Kasumi-1 (cell line): Measurements from ENCODE around the gene KRT39.
"Not testable (repeated sequence)": the region's sequence is repeated elsewhere in the genome, so short reads cannot be mapped to it uniquely, and the experiment has no call there.

Experiments
- DNase-seq, 2 experiments: peaks; one replicate each; lab custom pipeline; 2025; lab: John Stamatoyannopoulos, UW

KRT39 gene

GRCh38 chr17:40938981-40939380 is 27.8 kb downstream of the KRT39 start:
- DNase-seq = no peak

- DNase-seq = no peak
These were observed 29.3 kb downstream of the KRT39 start, which contains the start of gene KRT23 for GRCh38 chr17:40937384-40937819. TSS of gene KRT23 (minus strand) at chr17:40937646. CDS start at chr17:40936603, 1,043 bp downstream.

GRCh38 chr17:40936976-40937375 is 29.8 kb downstream of the KRT39 start:
- no peak for DNase-seq

- DNase-seq = no peak
These were observed 30.2 kb downstream of the KRT39 start for GRCh38 chr17:40936437-40936971.

- no peak for DNase-seq
These were observed 31.1 kb downstream of the KRT39 start for GRCh38 chr17:40935624-40936023.

GRCh38 chr17:40932608-40933007 is 34.1 kb downstream of the KRT39 start:
- DNase-seq = no peak

GRCh38 chr17:40931311-40931710 is 35.4 kb downstream of the KRT39 start:
- no peak for DNase-seq

GRCh38 chr17:40926341-40926740 is 40.4 kb downstream of the KRT39 start:
- no peak for DNase-seq

- peak; percentile 51 to 75 for DNase-seq
These were observed 44.5 kb downstream of the KRT39 start for GRCh38 chr17:40922239-40922638.

- DNase-seq = no peak
These were observed 45.7 kb downstream of the KRT39 start for GRCh38 chr17:40921026-40921425.

GRCh38 chr17:40917116-40917515 is 49.6 kb downstream of the KRT39 start:
- not testable (repeated sequence) for DNase-seq

GRCh38 chr17:40916366-40916765 is 50.4 kb downstream of the KRT39 start:
- DNase-seq = no peak

GRCh38 chr17:40915721-40916256 is 51.0 kb downstream of the KRT39 start:
- DNase-seq = no peak

- no peak for DNase-seq
These were observed 51.5 kb downstream of the KRT39 start for GRCh38 chr17:40915199-40915661.

- no peak for DNase-seq
These were observed 52.5 kb downstream of the KRT39 start for GRCh38 chr17:40914075-40914855.

GRCh38 chr17:40912486-40913210 is 54.1 kb downstream of the KRT39 start:
- DNase-seq = peak; percentile 2 to 39

GRCh38 chr17:40910441-40910841 is 56.3 kb downstream of the KRT39 start:
- no peak for DNase-seq

- no peak for DNase-seq
These were observed 57.0 kb downstream of the KRT39 start for GRCh38 chr17:40909755-40910154.

- peak; percentile 75 to 81 for DNase-seq
These were observed 57.4 kb downstream of the KRT39 start for GRCh38 chr17:40909351-40909750.
